ENCODE measurements around the gene MFSD12.
"Not testable (repeated sequence)": the region's sequence is repeated elsewhere in the genome, so short reads cannot be mapped to it uniquely, and the experiment has no call there.

MFSD12 gene

DNA sequence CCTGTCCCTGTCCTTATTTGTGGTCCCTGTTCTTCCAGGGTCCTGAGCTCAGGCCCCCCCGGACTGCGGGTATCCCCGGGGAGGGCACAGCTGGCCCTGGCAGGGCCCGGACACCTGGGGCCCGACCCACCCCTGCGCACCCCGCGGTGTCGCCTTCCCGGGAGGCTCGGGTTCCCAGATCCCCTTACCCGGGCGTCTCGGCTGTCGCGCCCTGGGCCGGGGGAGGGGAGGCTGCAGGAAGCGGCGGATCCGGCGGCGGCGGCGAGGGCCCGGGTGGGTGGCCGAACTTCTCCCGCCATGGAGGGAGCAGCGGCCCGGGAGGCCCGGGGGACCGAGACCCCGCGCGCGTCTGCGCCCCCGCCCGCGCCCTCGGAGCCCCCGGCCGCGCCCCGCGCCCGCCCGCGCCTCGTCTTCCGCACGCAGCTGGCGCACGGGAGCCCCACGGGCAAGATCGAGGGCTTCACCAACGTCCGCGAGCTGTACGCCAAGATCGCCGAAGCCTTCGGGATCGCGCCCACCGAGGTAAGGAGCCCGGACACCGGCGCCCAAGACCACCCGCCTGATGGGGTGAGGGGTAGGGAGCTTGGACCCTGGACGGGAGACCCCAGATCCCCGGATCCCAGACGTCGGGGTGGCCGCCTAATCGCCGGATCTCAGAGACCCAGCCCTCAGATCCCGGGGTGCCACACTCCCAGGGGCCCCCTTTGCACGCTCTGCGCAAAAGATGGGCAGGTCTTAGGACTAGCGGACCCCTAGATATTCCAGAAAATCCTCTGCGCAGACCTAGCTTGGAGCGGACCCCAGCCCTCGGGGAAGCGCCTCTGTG lies 28.1 kb upstream of the MFSD12 start, which contains the start of gene GIPC3:
GIPC3 (plus strand) TSS at position 178 of the 826 bp plus-strand sequence; CDS start at position 298, 120 bp downstream.
- peak within 1 kb of the TSS; percentile 20 for H3K4me3 ChIP-seq (ENCODE audit: low read depth, low read length)

DNA sequence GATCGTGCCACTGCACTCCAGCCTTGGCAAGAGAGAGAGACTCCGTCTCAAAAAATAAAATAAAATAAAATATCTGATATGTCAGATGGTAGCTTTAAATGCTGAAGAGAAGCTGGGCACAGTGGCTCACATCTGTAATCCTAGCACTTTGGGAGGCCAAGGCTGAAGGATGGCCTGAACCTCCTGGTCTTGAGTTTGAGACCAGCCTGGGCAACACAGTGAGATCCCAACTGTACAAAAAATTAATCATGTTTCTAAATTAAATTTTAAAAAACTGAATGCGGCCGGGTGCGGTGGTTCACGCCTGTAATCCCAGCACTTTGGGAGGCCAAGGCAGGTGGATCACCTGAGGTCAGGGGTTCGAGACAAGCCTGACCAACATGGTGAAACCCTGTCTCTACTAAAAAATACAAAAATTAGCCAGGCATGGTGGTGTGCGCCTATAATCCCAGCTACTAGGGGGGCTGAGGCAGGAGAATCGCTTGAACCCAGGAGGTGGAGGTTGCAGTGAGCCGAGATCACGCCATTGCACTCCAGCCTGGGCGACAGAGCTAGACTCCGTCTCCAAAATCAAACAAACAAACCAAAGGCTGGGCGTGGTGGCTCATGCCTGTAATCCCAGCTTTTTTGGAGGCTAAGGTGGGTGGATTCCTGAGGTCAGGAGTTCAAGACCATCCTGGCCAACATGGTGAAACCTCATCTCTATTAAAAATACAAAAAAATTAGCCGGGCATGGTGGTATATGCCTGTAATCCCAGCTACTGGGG lies 26.8 kb upstream of the MFSD12 start:
- not testable (repeated sequence) for H3K4me3 ChIP-seq (ENCODE audit: low read depth, low read length)

DNA sequence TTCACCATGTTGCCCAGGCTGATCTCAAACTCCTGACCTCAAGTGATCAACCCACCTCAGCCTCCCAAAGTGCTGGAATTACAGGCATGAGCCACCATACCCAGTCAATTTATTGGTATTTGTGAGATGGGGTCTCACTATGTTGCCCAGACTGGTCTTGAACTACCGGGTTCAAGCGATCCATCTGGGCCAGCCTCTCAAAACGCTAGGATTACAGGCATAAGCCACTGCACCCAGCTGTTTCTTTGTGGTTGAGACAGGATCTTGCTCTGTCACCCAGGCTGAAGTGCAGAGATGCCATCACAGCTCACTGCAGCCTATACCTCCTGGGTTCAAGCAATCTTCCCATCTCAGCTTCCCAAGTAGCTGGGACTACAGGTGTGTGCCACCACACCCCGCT lies 24.4 kb upstream of the MFSD12 start:
- H3K4me3 ChIP-seq (ENCODE audit: low read depth, low read length), result not testable (repeated sequence)

DNA sequence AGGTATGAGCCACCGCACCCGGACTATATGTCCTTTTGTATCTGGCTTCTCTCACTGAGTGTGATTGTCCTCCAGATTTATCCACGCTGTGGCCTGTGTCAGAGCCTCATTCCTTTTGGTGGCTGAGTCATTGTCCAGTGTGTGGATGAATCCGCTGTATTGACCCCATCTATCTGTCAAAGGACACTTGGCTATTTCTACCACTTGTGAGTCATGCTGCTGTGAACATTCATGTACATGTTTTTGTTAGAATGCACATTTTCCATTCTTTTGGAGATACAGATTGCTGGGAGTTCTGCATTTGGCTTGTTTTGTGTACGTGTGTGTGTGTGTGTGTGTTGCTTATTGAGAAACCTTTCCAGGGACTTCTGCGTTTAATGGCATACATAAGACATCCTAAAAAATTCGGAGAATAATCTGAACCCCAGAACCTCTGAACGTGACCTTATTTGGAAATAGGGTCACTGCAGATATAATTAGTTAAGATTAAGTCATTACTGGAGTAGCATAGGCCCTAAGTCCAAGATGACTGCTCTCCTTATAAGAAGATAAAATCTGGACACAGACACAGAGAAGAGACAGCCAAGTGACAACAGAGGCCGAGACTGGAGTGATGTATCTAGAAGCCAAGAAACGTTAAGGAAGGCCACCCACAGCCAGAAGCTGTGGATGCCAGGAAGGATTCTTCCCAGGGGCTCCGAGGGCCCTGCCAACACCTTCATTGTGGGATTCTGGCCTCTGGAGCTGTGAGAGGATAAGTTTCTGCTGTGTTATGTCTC lies 23.0 kb upstream of the MFSD12 start:
- H3K4me3 ChIP-seq (ENCODE audit: low read depth, low read length), result no peak overlapping the region

DNA sequence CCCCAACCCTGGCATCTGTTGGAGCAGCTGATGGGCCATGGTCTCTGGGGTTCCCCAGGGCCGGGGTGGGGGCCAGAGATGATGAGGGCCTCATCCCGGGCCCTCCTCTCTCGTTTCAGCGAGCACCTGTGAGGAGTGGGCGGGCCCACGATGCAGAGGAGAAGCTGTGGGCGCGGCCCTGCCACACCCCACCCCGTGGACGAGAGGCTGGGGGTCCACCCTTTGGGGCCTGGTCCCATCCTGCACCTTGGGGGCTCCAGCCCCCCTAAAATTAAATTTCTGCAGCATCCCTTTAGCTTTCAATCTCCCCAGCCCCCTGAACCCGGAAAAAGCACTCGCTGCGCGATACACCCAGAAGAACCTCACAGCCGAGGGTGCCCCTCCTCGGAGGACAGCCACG lies 21.0 kb upstream of the MFSD12 start:
- H3K4me3 ChIP-seq (ENCODE audit: low read depth, low read length), result no peak overlapping the region

DNA sequence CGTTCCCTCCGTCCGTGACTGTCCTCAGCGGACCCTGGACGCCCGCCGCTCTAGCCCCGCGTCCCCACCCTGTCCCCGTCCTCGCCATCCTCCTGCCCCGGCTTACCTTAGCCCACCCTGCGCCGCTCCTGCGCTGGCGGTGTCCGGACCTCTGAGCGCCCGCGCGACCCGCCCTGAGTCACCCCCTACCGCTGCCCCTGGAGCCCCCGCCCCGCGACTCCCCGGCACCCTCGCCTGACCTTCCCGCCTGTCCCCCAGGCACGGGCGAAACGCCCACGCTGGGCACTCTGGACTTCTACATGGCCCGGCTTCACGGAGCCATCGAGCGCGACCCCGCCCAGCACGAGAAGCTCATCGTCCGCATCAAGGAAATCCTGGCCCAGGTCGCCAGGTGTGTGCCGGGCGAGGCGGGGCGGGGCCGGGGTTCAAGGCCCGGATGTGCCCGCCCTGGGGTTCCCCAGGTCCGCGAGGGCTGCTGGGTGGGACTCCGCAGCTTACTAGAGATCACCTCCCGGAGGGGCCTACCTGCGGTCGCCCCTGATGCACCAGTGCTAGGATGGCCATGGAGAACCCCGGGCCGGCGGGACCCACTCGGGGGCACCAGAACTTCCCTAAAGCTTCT lies 20.4 kb upstream of the MFSD12 start:
- peak overlapping the region; percentile 30 for H3K4me3 ChIP-seq (ENCODE audit: low read depth, low read length)

DNA sequence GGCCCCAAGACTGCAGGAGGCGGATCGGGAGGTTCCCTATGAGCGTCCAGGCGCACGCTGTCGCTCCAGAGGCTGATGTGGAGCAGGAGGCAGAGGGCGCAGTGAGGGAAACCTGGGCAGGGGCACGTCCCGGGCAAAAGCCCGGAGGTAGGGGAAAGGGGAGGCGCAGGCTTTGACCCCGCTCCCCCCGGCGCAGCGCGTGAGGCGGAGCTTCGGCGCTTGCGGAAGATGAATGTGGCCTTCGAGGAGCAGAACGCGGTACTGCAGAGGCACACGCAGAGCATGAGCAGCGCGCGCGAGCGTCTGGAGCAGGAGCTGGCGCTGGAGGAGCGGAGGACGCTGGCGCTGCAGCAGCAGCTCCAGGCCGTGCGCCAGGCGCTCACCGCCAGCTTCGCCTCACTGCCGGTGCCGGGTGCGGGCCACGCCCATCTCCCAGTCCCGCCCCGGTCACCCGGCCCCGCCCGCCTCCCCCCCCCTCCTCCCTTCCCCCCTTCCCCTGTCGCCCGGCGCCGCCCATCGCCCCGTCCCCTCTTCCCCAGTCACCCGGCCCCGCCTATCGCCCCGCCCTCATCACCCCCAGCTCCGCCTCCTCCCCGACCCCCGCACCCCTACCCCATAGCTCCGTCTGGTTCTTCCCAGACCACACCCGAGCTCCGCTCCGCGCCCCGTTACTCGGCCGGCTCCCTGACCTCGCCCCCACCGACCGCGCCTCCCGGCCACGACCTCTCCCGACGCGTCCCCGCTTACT lies 19.5 kb upstream of the MFSD12 start:
- peak overlapping the region; percentile 51 for H3K4me3 ChIP-seq (ENCODE audit: low read depth, low read length)

DNA sequence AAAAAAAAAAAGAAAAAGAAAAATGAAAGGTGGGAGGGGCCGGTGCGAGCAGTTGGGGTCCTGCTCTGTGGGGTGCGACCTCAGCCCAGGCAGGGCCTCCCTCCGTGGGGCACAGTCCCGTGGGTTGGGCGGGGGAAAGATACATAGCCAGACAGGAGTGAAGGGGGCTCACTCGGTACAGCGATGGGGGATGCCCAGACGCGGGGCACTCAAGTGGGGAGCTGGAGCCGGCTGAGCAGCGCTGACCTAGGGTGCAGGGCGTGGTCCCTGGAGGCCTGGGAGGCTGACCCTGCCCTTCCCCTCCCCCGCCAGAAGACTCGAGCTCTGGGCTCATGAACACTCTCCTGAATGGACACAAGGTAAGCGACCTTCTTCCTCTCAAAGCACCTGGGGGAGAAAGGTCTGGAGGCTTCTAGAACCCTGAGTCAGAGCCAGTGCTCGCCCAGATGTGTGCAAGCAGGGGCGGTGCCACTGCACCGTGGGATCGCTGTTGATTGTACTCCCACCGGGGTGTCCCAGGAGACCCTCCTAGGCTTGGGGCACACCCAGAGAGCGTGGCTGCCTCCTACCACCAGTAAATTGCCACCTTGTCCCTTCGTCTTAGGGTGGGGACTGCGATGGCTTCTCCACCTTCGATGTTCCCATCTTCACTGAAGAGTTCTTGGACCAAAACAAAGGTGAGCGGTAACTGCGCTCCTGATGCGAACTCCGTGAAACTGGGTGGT lies 18.7 kb upstream of the MFSD12 start:
- H3K4me3 ChIP-seq (ENCODE audit: low read depth, low read length), result peak overlapping the region; percentile 51

DNA sequence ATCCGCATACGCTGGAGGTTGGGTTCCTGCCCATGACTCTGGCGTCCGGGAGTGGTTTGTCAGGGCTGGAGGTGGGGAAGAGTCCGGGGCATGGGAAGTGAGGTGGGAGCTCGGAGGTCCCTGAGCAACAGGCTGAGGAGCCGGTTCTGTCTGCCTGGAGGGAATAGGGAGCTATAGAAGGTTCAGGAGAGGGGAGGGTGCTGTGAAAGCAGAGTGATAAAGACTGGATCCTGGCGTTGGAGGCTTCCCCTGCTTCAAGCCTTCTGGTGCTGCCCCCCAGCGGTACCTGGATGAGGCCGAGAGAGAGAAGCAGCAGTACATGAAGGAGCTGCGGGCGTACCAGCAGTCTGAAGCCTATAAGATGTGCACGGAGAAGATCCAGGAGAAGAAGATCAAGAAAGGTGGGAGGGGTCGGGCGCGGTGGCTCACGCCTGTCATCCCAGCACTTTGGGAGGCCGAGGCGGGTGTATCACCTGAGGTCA lies 17.9 kb upstream of the MFSD12 start:
- H3K4me3 ChIP-seq (ENCODE audit: low read depth, low read length), result no peak overlapping the region

DNA sequence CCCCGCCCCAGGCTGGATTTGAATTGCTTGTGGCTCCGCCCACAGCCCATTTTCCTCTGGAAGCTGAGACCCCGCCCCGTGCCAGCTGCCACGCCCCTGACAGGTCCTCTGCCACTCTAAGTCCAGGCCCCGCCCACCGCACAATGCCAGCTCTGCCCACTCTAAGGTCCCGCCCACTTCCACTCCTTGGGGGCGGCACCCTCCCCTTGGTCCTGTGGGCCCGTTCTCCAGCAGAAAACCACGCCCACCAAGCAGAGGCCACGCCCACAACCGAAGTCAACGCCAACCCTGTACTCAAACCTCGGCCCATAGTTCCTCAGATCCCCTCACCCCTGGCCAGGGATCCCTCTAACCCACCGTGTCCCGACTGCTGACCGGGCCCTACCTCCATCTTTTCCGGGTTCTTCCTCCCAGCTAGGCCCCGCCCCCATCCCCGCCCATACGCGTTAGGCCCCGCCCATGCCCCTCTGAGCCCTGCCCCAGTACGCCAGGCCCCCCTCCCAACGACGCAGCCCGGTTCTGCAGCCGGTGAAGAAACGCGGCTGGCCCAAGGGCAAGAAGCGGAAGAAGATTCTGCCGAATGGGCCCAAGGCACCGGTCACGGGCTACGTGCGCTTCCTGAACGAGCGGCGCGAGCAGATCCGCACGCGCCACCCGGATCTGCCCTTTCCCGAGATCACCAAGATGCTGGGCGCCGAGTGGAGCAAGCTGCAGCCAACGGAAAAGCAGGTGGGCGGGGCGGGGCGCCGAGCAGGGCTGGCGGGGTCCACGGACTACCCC lies 16.7 kb upstream of the MFSD12 start:
- peak overlapping the region; percentile 81 for H3K4me3 ChIP-seq (ENCODE audit: low read depth, low read length)

DNA sequence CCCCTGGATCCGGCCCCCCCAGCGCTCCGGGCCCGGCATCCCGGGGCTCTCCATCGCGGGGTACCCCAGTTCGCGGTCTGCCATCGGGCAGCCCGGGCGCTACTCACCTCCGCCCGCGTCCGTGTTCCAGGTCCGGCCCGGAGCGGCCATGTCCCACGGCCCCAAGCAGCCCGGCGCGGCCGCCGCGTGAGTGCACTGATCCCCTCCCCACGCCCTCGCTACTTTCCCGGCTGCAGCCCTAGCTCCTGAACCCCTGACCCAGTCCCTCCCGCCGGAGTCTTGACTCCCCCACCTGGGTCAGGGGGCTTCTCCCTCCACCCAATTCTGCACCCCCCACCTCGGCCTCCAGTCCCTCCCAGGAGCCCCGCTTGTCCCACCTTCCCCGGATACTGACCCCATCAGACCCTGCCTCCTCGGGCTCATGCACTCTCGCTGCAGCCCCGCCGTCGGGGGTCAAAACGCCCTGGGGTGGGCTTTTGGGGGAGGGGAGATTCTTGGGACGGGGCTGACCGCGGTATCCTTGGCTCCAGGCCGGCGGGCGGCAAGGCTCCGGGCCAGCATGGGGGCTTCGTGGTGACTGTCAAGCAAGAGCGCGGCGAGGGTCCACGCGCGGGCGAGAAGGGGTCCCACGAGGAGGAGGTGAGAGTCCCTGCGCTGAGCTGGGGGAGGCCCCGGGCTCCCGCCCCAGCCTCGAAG lies 15.9 kb upstream of the MFSD12 start:
- H3K4me3 ChIP-seq (ENCODE audit: low read depth, low read length), result peak overlapping the region; percentile 81

DNA sequence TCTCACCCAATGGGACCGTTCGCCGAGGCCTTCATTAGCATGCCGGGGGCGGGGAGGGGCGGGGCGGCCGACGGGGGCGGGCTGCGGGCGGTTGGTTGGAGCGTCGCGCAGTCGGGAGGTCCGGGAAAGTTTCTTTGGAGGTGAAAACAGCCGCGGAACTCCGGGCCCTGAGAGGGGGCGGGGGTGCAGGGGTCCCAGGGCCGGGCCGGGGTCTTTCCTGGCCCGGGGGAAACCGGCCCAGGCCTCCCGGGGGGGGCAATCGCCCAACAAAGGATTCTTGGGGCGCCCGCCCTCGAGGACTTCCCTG lies 15.4 kb upstream of the MFSD12 start, which contains the start of gene HMG20B:
HMG20B (plus strand) TSS at position 90 of the 307 bp plus-strand sequence. CDS start 366 bp downstream, outside the sequence.
- peak within 1 kb of the TSS; percentile 81 for H3K4me3 ChIP-seq (ENCODE audit: low read depth, low read length)

DNA sequence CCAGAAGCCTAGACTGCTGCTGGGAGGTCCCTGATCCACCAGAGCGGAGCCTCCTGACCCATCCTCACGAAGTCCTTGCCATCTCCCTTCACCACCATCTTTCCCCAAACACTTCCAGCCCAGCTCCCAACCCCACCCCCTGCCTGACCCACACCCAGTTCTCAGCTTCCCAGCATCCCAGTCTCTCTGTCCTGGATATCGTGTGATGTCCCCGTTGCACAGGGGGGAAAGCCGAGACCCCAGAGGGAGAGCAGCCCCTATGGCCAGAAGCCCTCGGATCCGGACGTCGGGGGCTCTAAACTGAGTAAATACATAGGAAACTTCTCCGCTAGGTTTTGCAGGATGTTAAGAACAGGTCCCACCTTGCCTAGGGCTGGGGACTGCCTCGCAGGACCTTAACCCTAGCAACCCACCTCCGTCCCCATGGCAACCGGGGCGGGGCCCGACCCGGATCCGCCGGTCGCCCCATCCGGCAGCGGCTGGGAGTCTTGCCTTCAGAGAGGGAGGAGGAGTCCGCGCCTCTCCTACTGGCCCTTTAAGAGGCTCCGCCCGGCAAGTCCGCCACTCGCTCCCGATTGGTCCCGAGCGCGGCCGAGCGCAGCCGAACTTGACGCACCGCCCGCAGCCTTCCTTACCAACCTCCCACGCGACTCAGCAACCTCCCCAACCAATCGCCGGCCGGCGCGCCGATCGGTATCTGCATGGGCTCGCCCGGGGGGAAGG lies 14.9 kb upstream of the MFSD12 start:
- no peak overlapping the region for H3K4me3 ChIP-seq (ENCODE audit: low read depth, low read length)

DNA sequence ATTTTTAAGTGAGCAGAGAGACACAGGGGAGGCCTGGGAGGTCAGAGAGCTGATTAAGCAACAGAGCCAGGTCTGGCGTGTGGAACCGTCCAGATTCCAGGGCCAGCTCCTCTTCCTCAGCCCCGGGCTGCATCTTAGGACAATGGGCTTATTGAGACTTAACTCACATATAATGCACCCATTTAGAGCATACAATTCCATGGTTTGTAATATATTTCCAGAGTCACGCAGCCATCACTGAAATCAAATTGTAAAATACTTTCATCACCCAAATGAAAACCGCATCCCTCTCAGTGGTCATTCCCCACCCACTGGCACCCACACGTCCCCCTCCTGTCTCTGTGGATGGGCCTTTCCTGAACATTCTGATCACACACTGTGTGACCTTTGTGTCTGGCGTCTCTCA lies 13.2 kb upstream of the MFSD12 start:
- H3K4me3 ChIP-seq (ENCODE audit: low read depth, low read length), result no peak overlapping the region

DNA sequence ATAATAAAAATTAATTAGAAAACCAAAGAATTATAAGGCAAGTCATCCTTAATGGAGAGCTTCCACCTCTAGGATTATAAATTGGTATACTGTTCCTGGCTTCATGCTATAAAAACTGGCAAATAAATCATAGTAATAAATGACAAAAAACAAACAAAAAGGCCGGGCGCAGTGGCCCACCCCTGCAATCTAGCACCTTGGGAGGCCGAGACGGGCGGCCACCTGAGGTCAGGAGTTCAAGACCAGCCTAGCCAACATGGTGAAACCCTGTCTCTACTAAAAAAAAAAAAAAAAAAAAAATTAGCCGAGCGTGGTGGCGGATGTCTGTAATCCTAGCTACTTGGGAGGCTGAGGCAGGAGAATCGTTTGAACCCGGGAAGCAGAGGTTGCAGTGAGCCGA lies 12.7 kb upstream of the MFSD12 start:
- not testable (repeated sequence) for H3K4me3 ChIP-seq (ENCODE audit: low read depth, low read length)

DNA sequence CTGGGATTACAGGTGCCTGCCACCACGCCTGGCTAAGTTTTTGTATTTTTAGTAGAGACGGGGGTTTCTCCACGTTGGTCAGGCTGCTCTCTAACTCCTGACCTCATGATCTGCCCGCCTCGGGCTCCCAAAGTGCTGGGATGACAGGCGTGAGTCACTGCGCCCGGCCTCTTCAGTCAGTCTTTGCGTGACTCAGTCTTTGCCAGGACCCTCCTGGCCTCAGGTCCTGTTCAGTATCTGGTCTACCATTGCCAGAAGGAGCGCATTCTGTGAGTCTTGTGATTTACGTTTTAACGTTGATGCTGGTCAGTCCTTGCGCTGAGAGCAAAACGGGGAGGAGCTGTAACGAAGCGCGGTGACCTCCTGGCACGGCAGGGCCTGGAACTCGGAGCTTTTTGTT lies 7.8 kb upstream of the MFSD12 start:
- H3K4me3 ChIP-seq (ENCODE audit: low read depth, low read length), result no peak overlapping the region

DNA sequence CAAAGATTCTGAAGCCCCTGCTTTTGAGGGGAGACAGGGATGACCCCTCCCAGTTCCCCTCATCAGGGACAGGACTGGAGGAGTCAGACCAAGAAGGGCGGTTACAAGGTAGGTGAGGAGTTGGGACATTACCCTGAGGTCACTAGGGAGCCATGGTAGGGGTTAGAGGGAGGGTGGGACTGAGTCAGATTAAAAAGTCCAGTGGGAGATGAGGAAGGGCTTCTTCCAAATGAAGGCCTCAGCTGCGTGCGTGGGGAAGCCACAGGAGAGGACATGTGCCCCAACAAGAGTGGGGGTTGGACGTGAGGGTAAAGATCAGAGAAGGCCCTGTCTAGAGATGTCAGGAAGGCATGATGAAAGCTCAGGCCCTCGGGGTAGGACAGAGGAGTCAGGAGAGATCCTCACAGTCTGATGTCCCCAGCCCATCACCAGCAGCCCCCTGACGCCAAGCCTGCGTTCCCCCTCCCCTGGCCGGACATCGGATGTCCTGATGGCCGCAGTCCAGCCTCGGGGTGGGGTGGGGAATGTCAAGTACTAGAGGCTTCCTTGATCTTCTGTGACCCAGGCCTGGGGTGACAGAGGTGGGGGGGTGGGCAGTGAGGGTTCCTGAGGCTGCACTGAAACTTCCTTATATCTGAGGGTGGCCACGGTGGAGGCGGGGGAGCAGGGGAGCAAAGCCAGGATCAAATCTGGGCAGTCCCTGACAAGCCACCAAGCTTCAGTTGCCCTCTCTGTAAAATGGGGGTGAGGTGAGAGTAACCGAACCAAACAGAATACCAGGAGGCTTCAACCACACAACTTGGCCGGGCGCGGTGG lies 6.5 kb upstream of the MFSD12 start:
- no peak overlapping the region for H3K4me3 ChIP-seq (ENCODE audit: low read depth, low read length)
